ENCODE results near the gene LITAF.

GRCh38 chr16:11596572-11597226 is 10.0 kb upstream of the LITAF start:
- TF ChIP-seq, protein P1, sequence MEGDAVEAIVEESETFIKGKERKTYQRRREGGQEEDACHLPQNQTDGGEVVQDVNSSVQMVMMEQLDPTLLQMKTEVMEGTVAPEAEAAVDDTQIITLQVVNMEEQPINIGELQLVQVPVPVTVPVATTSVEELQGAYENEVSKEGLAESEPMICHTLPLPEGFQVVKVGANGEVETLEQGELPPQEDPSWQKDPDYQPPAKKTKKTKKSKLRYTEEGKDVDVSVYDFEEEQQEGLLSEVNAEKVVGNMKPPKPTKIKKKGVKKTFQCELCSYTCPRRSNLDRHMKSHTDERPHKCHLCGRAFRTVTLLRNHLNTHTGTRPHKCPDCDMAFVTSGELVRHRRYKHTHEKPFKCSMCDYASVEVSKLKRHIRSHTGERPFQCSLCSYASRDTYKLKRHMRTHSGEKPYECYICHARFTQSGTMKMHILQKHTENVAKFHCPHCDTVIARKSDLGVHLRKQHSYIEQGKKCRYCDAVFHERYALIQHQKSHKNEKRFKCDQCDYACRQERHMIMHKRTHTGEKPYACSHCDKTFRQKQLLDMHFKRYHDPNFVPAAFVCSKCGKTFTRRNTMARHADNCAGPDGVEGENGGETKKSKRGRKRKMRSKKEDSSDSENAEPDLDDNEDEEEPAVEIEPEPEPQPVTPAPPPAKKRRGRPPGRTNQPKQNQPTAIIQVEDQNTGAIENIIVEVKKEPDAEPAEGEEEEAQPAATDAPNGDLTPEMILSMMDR (IDR thresholded peaks at IDR 0.05): no peak
- TF ChIP-seq EZH2 (IDR thresholded peaks at IDR 0.05) (no peak), EZH2phosphoT487 (IDR thresholded peaks at IDR 0.05) (no peak)

Measured in neural progenitor cell (in vitro differentiated cells).